Pulmonary artery endothelial cell (primary cell): ENCODE results near the gene HMX2. TPM values are rescaled to one million over a fixed set of nuclear protein-coding genes. Genes with fewer than 3 reads are reported as not detected.

Source experiments
- DNase-seq: peaks from one replicate; pipeline ENCODE4 v3.0.0-alpha.2; 2011; ENCODE audit warnings: low read depth, low spot score
- total RNA-seq: library from RNA; depleted of rRNA; stranded (reverse); fragments of >200 nt; gene quantifications from 2 replicates; pipeline ENCODE4 v1.2.3, GENCODE V29; 2014

Gene HMX2
- total RNA-seq, 1 donor from 2014 or later, result not detected

GRCh38 chr10:123187781-123188180 lies 39.8 kb downstream of the HMX2 start:
- DNase-seq, result no peak

GRCh38 chr10:123191886-123192285 lies 44.0 kb downstream of the HMX2 start:
- DNase-seq, result no peak

- DNase-seq, result no peak
Measured at GRCh38 chr10:123194056-123194455, 46.1 kb downstream of the HMX2 start.

Other genes starting within 250 kb of the HMX2 start
- not detected in 2 replicates for gene FAM24A, start 237.5 kb upstream of the HMX2 start, total RNA-seq
- 19.3 and 24.5 TPM in 2 replicates for gene C10orf88, start 193.9 kb upstream of the HMX2 start, total RNA-seq
- gene PSTK, start 167.7 kb upstream of the HMX2 start, total RNA-seq, result 3.0 and 3.9 TPM in 2 replicates
- gene IKZF5, start 139.3 kb upstream of the HMX2 start, total RNA-seq, result 2.7 and 3.8 TPM in 2 replicates
- gene ACADSB, start 139.1 kb upstream of the HMX2 start, total RNA-seq, result 4.5 and 5.7 TPM in 2 replicates
- not detected in 2 replicates for gene HMX3, start 12.2 kb upstream of the HMX2 start, total RNA-seq
- 323 and 341 TPM in 2 replicates for gene BUB3, start 6.3 kb downstream of the HMX2 start, total RNA-seq